ENCODE measurements around the gene CREBBP.

- TF ChIP-seq REST (IDR thresholded peaks at IDR 0.05; ENCODE audit: insufficient read depth in 1 of 2, low read depth in 2 of 2, low read length in 2 of 2) (no peak), POLR2AphosphoS5 (IDR thresholded peaks at IDR 0.05; ENCODE audit: low read depth, low read length) (no peak), TAF1 (IDR thresholded peaks at IDR 0.05; ENCODE audit: borderline replicate concordance, insufficient read depth, low read length) (no peak), SIN3A (IDR thresholded peaks at IDR 0.05; ENCODE audit: borderline replicate concordance, insufficient read depth, low read length) (no peak), FOXP2 (optimal IDR thresholded peaks at IDR 0.05; ENCODE audit: borderline replicate concordance, extremely low read depth, extremely low read length, insufficient read depth) (no peak)
Observed at GRCh38 chr16:3797904-3798811, 82.4 kb downstream of the CREBBP start.
